GM18498 (cell line): Measurements from ENCODE around the gene TEAD1.
A peak's percentile ranks its signal among the peaks of the same experiment; 100 is the strongest.

Experiments used
- ATAC-seq: cut with Tn5 transposase; IDR thresholded peaks from one replicate; pipeline ENCODE4 v1.9.1; 2021; ENCODE audit warnings: mild to moderate bottlenecking, moderate library complexity; ENCODE audit not compliant: unreplicated experiment

The TEAD1 gene

GRCh38 chr11:12806113-12806512 lies 131.9 kb downstream of the TEAD1 start:
- ATAC-seq: no peak

GRCh38 chr11:12807621-12808020 lies 133.4 kb downstream of the TEAD1 start:
- ATAC-seq: no peak

- no peak for ATAC-seq
Measured at GRCh38 chr11:12808519-12808918, 134.3 kb downstream of the TEAD1 start.

GRCh38 chr11:12809364-12809763 lies 135.1 kb downstream of the TEAD1 start:
- no peak for ATAC-seq

- no peak for ATAC-seq
Measured at GRCh38 chr11:12809864-12810567, 135.8 kb downstream of the TEAD1 start.

- no peak for ATAC-seq
Measured at GRCh38 chr11:12810568-12810894, 136.3 kb downstream of the TEAD1 start.

GRCh38 chr11:12811861-12812260 lies 137.6 kb downstream of the TEAD1 start:
- no peak for ATAC-seq

GRCh38 chr11:12812849-12813248 lies 138.6 kb downstream of the TEAD1 start:
- no peak for ATAC-seq

GRCh38 chr11:12813371-12814225 lies 139.4 kb downstream of the TEAD1 start:
- ATAC-seq: no peak

GRCh38 chr11:12815129-12815480 lies 140.9 kb downstream of the TEAD1 start:
- no peak for ATAC-seq

GRCh38 chr11:12815931-12816494 lies 141.8 kb downstream of the TEAD1 start:
- no peak for ATAC-seq

GRCh38 chr11:12817681-12818332 lies 143.6 kb downstream of the TEAD1 start:
- no peak for ATAC-seq

GRCh38 chr11:12818333-12819015 lies 144.3 kb downstream of the TEAD1 start:
- no peak for ATAC-seq

GRCh38 chr11:12822392-12823022 lies 148.3 kb downstream of the TEAD1 start:
- no peak for ATAC-seq

GRCh38 chr11:12824281-12825041 lies 150.2 kb downstream of the TEAD1 start:
- ATAC-seq: no peak

GRCh38 chr11:12826441-12826840 lies 152.2 kb downstream of the TEAD1 start:
- ATAC-seq: no peak

- ATAC-seq: no peak
Measured at GRCh38 chr11:12827369-12827768, 153.1 kb downstream of the TEAD1 start.

GRCh38 chr11:12827929-12828812 lies 153.9 kb downstream of the TEAD1 start:
- ATAC-seq: peak; percentile 88

GRCh38 chr11:12829131-12829530 lies 154.9 kb downstream of the TEAD1 start:
- no peak for ATAC-seq
